H9 (cell line): Measurements from ENCODE around the gene CARS1. TPM values are rescaled to one million over a fixed set of nuclear protein-coding genes. Genes with fewer than 3 reads are reported as not detected.

ENCODE experiments used
- DNase-seq: peaks from one replicate; pipeline ENCODE4 v3.0.0-alpha.2; 2017
- H2AFZ ChIP-seq: one replicate; pipeline ENCODE4 v1.6.1; 2013; ENCODE audit warnings: mild to moderate bottlenecking, low read length, control low read depth, moderate library complexity
- H2AK5ac ChIP-seq: 2 replicates; pipeline ENCODE4 v1.6.1; 2013; ENCODE audit warnings: low read length, control low read depth, mixed read lengths; ENCODE audit not compliant: insufficient read length
- H2BK120ac ChIP-seq: one replicate; pipeline ENCODE4 v1.6.1; 2013; ENCODE audit warnings: low read depth, mild to moderate bottlenecking, low read length, control low read depth, inconsistent platforms; ENCODE audit not compliant: poor library complexity, severe bottlenecking
- H2BK12ac ChIP-seq: 2 replicates; pipeline ENCODE4 v1.6.1; 2013; ENCODE audit warnings: low read length, control low read depth, mixed read lengths, low read depth; ENCODE audit not compliant: insufficient read length
- H2BK15ac ChIP-seq: 2 replicates; pipeline ENCODE4 v1.6.1; 2013; ENCODE audit warnings: low read depth, low read length, control low read depth
- H2BK20ac ChIP-seq: one replicate; pipeline ENCODE4 v1.6.1; 2013; ENCODE audit warnings: low read depth, mild to moderate bottlenecking, low read length, control low read depth, inconsistent platforms; ENCODE audit not compliant: poor library complexity, severe bottlenecking
- H2BK5ac ChIP-seq: 2 replicates; pipeline ENCODE4 v1.6.1; 2013; ENCODE audit warnings: low read length, control low read depth, mixed read lengths; ENCODE audit not compliant: insufficient read length
- H3K14ac ChIP-seq: 2 replicates; pipeline ENCODE4 v1.6.1; 2013; ENCODE audit warnings: low read length, control low read depth; ENCODE audit not compliant: insufficient read depth
- H3K18ac ChIP-seq: 2 replicates; pipeline ENCODE4 v1.6.1; 2013; ENCODE audit warnings: low read depth, mild to moderate bottlenecking, mixed read lengths, low read length, control low read depth; ENCODE audit not compliant: insufficient read length
- H3K23ac ChIP-seq: 2 replicates; pipeline ENCODE4 v1.6.1; 2013; ENCODE audit warnings: low read length, control low read depth, mixed read lengths, low read depth; ENCODE audit not compliant: insufficient read length
- H3K23me2 ChIP-seq: 2 replicates; pipeline ENCODE4 v1.6.1; 2013; ENCODE audit warnings: low read depth, mild to moderate bottlenecking, mixed read lengths, low read length, control low read depth; ENCODE audit not compliant: insufficient read length, poor library complexity, severe bottlenecking
- H3K27ac ChIP-seq: 2 replicates; pipeline ENCODE4 v1.5.1; 2013; ENCODE audit warnings: low read length, control low read depth, mixed read lengths, low read depth; ENCODE audit not compliant: insufficient read length
- H3K27me3 ChIP-seq: 2 replicates; pipeline ENCODE4 v1.6.1; 2013; ENCODE audit warnings: low read length, control low read depth, inconsistent platforms; ENCODE audit not compliant: insufficient read depth
- H3K4ac ChIP-seq: 2 replicates; pipeline ENCODE4 v1.6.1; 2013; ENCODE audit warnings: low read depth, mild to moderate bottlenecking, control low read depth, inconsistent platforms, low read length, moderate library complexity
- H3K4me1 ChIP-seq: 2 replicates; pipeline ENCODE4 v1.6.1; 2013; ENCODE audit warnings: low read length, control low read depth, inconsistent platforms; ENCODE audit not compliant: insufficient read depth
- H3K4me2 ChIP-seq: 2 replicates; pipeline ENCODE4 v1.6.1; 2013; ENCODE audit warnings: low read length, control low read depth, mixed read lengths; ENCODE audit not compliant: insufficient read length, insufficient read depth
- H3K56ac ChIP-seq: 2 replicates; pipeline ENCODE4 v1.6.1; 2013; ENCODE audit warnings: low read depth, mild to moderate bottlenecking, mixed read lengths, low read length, control low read depth; ENCODE audit not compliant: insufficient read length
- H3K79me1 ChIP-seq: 2 replicates; pipeline ENCODE4 v1.6.1; 2013; ENCODE audit warnings: low read depth, mild to moderate bottlenecking, moderate library complexity, low read length, control low read depth, inconsistent platforms; ENCODE audit not compliant: insufficient read depth, poor library complexity, severe bottlenecking
- H3K79me2 ChIP-seq: 2 replicates; pipeline ENCODE4 v1.6.1; 2013; ENCODE audit warnings: low read length, control low read depth, inconsistent platforms; ENCODE audit not compliant: insufficient read depth
- H3K9ac ChIP-seq: 2 replicates; pipeline ENCODE4 v1.6.1; 2013; ENCODE audit warnings: low read length, control low read depth, mixed read lengths; ENCODE audit not compliant: insufficient read length; ENCODE audit errors: extremely low read depth
- H3K9me3 ChIP-seq: one replicate; pipeline ENCODE4 v1.6.1; 2013; ENCODE audit warnings: low read depth, low read length, inconsistent platforms; ENCODE audit not compliant: control insufficient read depth
- H3T11ph ChIP-seq: one replicate; pipeline ENCODE4 v1.6.1; 2013; ENCODE audit warnings: mild to moderate bottlenecking, low read length, control low read depth, inconsistent platforms
- H4K20me1 ChIP-seq: one replicate; pipeline ENCODE4 v1.6.1; 2013; ENCODE audit not compliant: control insufficient read depth, insufficient read length, insufficient read depth
- H4K5ac ChIP-seq: 2 replicates; pipeline ENCODE4 v1.6.1; 2013; ENCODE audit warnings: low read depth, mild to moderate bottlenecking, mixed read lengths, low read length, control low read depth; ENCODE audit not compliant: insufficient read length
- H4K8ac ChIP-seq: replicated peaks from 2 replicates; pipeline ENCODE4 v1.6.1; 2013; ENCODE audit warnings: low read length, control low read depth, mixed read lengths, low read depth; ENCODE audit not compliant: insufficient read length
- H4K91ac ChIP-seq: 2 replicates; pipeline ENCODE4 v1.6.1; 2013; ENCODE audit warnings: low read depth, mild to moderate bottlenecking, moderate library complexity, mixed read lengths, low read length, control low read depth; ENCODE audit not compliant: insufficient read length
- H3K27ac Mint-ChIP-seq, 3 experiments: 2 replicates in 2 of 3; 3 replicates in 1 of 3; pipeline ENCODE4 v1.8.0; 2020 to 2021; ENCODE audit warnings: mixed read lengths in 3 of 3, mild to moderate bottlenecking in 1 of 3, moderate library complexity in 1 of 3
- H3K27me3 Mint-ChIP-seq: 2 replicates; pipeline ENCODE4 v1.8.0; 2021; ENCODE audit warnings: low read depth, mild to moderate bottlenecking, moderate library complexity, mixed read lengths
- H3K36me3 Mint-ChIP-seq, 3 experiments: 2 replicates in 2 of 3; 3 replicates in 1 of 3; pipeline ENCODE4 v1.8.0; 2020 to 2021; ENCODE audit warnings: low read depth in 3 of 3, mixed read lengths in 3 of 3; ENCODE audit not compliant: insufficient read depth in 1 of 3
- H3K4me1 Mint-ChIP-seq, 2 experiments: 2 replicates each; pipeline ENCODE4 v1.8.0; 2020; ENCODE audit warnings: mixed read lengths in 2 of 2
- H3K4me3 Mint-ChIP-seq, 2 experiments: 2 replicates in 1 of 2; 3 replicates in 1 of 2; pipeline ENCODE4 v1.8.0; 2020 to 2021; ENCODE audit warnings: mild to moderate bottlenecking in 2 of 2, mixed read lengths in 2 of 2, moderate library complexity in 1 of 2
- H3K9me3 Mint-ChIP-seq, 2 experiments: 2 replicates in 1 of 2; 3 replicates in 1 of 2; pipeline ENCODE4 v1.8.0; 2020; ENCODE audit warnings: mild to moderate bottlenecking in 2 of 2, mixed read lengths in 2 of 2, moderate library complexity in 1 of 2
- WGBS: extraction: QIAGEN DNeasy Blood & Tissue Kit; methylation state at CpG from one replicate; pipeline ENCODE4 v1.1.7; 2013; ENCODE audit warnings: missing lambda C conversion rate, low lambda C conversion rate, mixed read lengths; ENCODE audit not compliant: insufficient read length; ENCODE audit errors: extremely low coverage; 5-methylcytosine and 5-hydroxymethylcytosine counted together
- total RNA-seq: library from RNA; stranded (reverse); gene quantifications from 2 replicates; pipeline ENCODE4 v1.2.1, GENCODE V29; 2021
- TF ChIP-seq, protein P1 (sequence below): fragments of 200-600 bp; sonication (generic); conservative IDR thresholded peaks from 3 replicates; pipeline ENCODE4 v1.8.0; 2021; ENCODE audit warnings: antibody characterized with exemption, mild to moderate bottlenecking

The CARS1 gene
- total RNA-seq, 1 experiment from 2014 or later = 92.3 TPM

DNA sequence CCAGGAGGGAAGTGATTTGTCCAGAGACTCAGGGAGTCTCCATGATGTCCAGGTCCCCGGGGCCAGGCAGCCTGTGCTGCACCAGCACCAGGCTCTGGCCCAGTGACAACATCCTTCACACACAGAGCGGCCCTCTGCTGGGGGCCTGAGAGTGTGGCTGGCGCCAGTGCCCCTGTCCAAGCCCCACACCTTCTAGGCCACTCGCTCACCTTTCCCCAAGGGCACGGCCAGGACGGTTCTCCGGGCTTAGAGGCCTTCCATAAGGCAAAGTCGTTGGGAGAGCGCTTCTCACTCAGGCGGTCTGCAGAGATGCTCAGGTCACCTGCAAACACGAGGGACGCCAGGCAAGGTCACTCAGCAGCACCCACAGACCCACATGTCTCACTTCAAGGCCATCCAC lies 37.2 kb downstream of the CARS1 start:
- no peaks in the 10 kb centered on the region for H3K27me3 ChIP-seq
- H3K4ac ChIP-seq = no peak overlapping the region
- no peak overlapping the region for H2BK20ac ChIP-seq
- H3K4me1 ChIP-seq = no peaks in the 10 kb centered on the region
- no peak overlapping the region for H2AFZ ChIP-seq
- no peak overlapping the region for H3K27ac ChIP-seq
- H3K9me3 ChIP-seq = no peaks in the 10 kb centered on the region
- H3K23ac ChIP-seq = no peak overlapping the region
- no peak overlapping the region for H3K56ac ChIP-seq
- DNase-seq = no peak
- no peak overlapping the region for H3K14ac ChIP-seq
- no peak overlapping the region for H3K4me3 Mint-ChIP-seq
- no peak overlapping the region for H2AK5ac ChIP-seq
- 0 out of 4 replicates have a peak, but pooled peaks cover 0 to 6% of the 10 kb centered on the region in 2 experiments for H3K4me1 Mint-ChIP-seq
- no peak overlapping the region for H2BK5ac ChIP-seq
- no peaks in the 10 kb centered on the region for H3K23me2 ChIP-seq
- H3K9ac ChIP-seq = no peak overlapping the region
- H3K79me1 ChIP-seq = no peaks in the 10 kb centered on the region
- no peak overlapping the region for H3K4me2 ChIP-seq
- no peaks in the 10 kb centered on the region for H3K27me3 Mint-ChIP-seq
- no peak overlapping the region for H3T11ph ChIP-seq
- no peaks in the 10 kb centered on the region for H3K9me3 Mint-ChIP-seq
- no peak overlapping the region for H4K8ac ChIP-seq
- no peaks in the 10 kb centered on the region for H3K79me2 ChIP-seq
- H3K18ac ChIP-seq = no peak overlapping the region
- peaks cover 41 to 78% (median 64%) of the 10 kb centered on the region in 3 experiments for H3K36me3 Mint-ChIP-seq
- WGBS = no CpG with 5 or more reads among the region's 12 CpGs
- no peak overlapping the region for H4K5ac ChIP-seq
- H2BK120ac ChIP-seq = no peak overlapping the region
- no peak overlapping the region for H4K91ac ChIP-seq
- no peak overlapping the region; a peak in 1 of 7 replicates for H3K27ac Mint-ChIP-seq
- H2BK15ac ChIP-seq = no peak overlapping the region
- no peak overlapping the region for H2BK12ac ChIP-seq
- TF ChIP-seq, protein P1, sequence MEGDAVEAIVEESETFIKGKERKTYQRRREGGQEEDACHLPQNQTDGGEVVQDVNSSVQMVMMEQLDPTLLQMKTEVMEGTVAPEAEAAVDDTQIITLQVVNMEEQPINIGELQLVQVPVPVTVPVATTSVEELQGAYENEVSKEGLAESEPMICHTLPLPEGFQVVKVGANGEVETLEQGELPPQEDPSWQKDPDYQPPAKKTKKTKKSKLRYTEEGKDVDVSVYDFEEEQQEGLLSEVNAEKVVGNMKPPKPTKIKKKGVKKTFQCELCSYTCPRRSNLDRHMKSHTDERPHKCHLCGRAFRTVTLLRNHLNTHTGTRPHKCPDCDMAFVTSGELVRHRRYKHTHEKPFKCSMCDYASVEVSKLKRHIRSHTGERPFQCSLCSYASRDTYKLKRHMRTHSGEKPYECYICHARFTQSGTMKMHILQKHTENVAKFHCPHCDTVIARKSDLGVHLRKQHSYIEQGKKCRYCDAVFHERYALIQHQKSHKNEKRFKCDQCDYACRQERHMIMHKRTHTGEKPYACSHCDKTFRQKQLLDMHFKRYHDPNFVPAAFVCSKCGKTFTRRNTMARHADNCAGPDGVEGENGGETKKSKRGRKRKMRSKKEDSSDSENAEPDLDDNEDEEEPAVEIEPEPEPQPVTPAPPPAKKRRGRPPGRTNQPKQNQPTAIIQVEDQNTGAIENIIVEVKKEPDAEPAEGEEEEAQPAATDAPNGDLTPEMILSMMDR = no peak
- H4K20me1 ChIP-seq = no peaks in the 10 kb centered on the region
